ENCODE results near the gene COL4A6. TPM values are rescaled to one million over a fixed set of nuclear protein-coding genes. Genes with fewer than 3 reads are reported as not detected.

The COL4A6 gene
- total RNA-seq, 1 donor from 2014 or later = 99.4 TPM

GRCh38 chrX:108323751-108324150, 114.5 kb downstream of the COL4A6 start:
- H3K27me3 Mint-ChIP-seq (ENCODE audit: low read depth) = no peaks in the 10 kb centered on the region
- H3K9me3 Mint-ChIP-seq = peaks cover 2% of the 10 kb centered on the region
- H3K27ac Mint-ChIP-seq = no peak overlapping the region
- peaks cover under 1% of the 10 kb centered on the region for H3K36me3 Mint-ChIP-seq
- H3K4me1 Mint-ChIP-seq = peaks cover 6% of the 10 kb centered on the region
- no peak overlapping the region for H3K4me3 Mint-ChIP-seq
- DNase-seq (ENCODE audit: low spot score in 2 of 2, unreplicated experiment in 2 of 2) = no peak
- TF ChIP-seq CTCF (IDR thresholded peaks at IDR 0.05; ENCODE audit: unreplicated experiment) = no peak

GRCh38 chrX:108322234-108322633, 116.0 kb downstream of the COL4A6 start:
- Mint-ChIP-seq H3K9me3 (peaks cover under 1% of the 10 kb centered on the region), H3K36me3 (peaks cover 2% of the 10 kb centered on the region), H3K4me3 (no peak overlapping the region), H3K4me1 (peaks cover 6% of the 10 kb centered on the region), H3K27ac (peak overlapping the region; percentile 17), H3K27me3 (ENCODE audit: low read depth) (no peaks in the 10 kb centered on the region)
- no peak for TF ChIP-seq CTCF (IDR thresholded peaks at IDR 0.05; ENCODE audit: unreplicated experiment)
- no peak for DNase-seq (ENCODE audit: low spot score in 2 of 2, unreplicated experiment in 2 of 2)

GRCh38 chrX:108316456-108316855, 121.8 kb downstream of the COL4A6 start:
- TF ChIP-seq CTCF (IDR thresholded peaks at IDR 0.05; ENCODE audit: unreplicated experiment) = no peak
- no peaks in the 10 kb centered on the region for H3K27me3 Mint-ChIP-seq (ENCODE audit: low read depth)
- H3K36me3 Mint-ChIP-seq = peaks cover 9% of the 10 kb centered on the region

GRCh38 chrX:108313669-108314068, 124.6 kb downstream of the COL4A6 start:
- Mint-ChIP-seq H3K4me3 (no peak overlapping the region), H3K36me3 (peaks cover 9% of the 10 kb centered on the region), H3K4me1 (peaks cover 39% of the 10 kb centered on the region), H3K9me3 (peaks cover 8% of the 10 kb centered on the region), H3K27me3 (ENCODE audit: low read depth) (no peaks in the 10 kb centered on the region), H3K27ac (no peak overlapping the region)
- DNase-seq (ENCODE audit: low spot score in 2 of 2, unreplicated experiment in 2 of 2) = no peak
- no peak for TF ChIP-seq CTCF (IDR thresholded peaks at IDR 0.05; ENCODE audit: unreplicated experiment)

More at GRCh38 chrX:108316456-108316855, 121.8 kb downstream of the COL4A6 start:
- no peak for DNase-seq (ENCODE audit: low spot score in 2 of 2, unreplicated experiment in 2 of 2)
- Mint-ChIP-seq H3K4me1 (peaks cover 18% of the 10 kb centered on the region), H3K4me3 (no peak overlapping the region), H3K27ac (no peak overlapping the region), H3K9me3 (peaks cover 8% of the 10 kb centered on the region)

- no peak for TF ChIP-seq CTCF (IDR thresholded peaks at IDR 0.05; ENCODE audit: unreplicated experiment)
- no peaks in the 10 kb centered on the region for H3K27me3 Mint-ChIP-seq (ENCODE audit: low read depth)
- H3K27ac Mint-ChIP-seq = peak overlapping the region; percentile 78
- H3K36me3 Mint-ChIP-seq = peaks cover 9% of the 10 kb centered on the region
- H3K4me3 Mint-ChIP-seq = no peak overlapping the region
- H3K4me1 Mint-ChIP-seq = peaks cover 47% of the 10 kb centered on the region
- peaks cover 8% of the 10 kb centered on the region for H3K9me3 Mint-ChIP-seq
- DNase-seq (ENCODE audit: low spot score in 2 of 2, unreplicated experiment in 2 of 2) = no peak
Measured at GRCh38 chrX:108312957-108313356, 125.3 kb downstream of the COL4A6 start.

- TF ChIP-seq CTCF (IDR thresholded peaks at IDR 0.05; ENCODE audit: unreplicated experiment) = no peak
- Mint-ChIP-seq H3K27ac (peak overlapping the region; percentile 69), H3K27me3 (ENCODE audit: low read depth) (no peaks in the 10 kb centered on the region), H3K36me3 (peaks cover 5% of the 10 kb centered on the region), H3K4me1 (peaks cover 51% of the 10 kb centered on the region), H3K4me3 (no peak overlapping the region), H3K9me3 (peaks cover 5% of the 10 kb centered on the region)
- DNase-seq (ENCODE audit: low spot score in 2 of 2, unreplicated experiment in 2 of 2) = no peak
Measured at GRCh38 chrX:108312011-108312410, 126.2 kb downstream of the COL4A6 start.
